CD4-positive, alpha-beta T cell treated with Interleukin-1 beta for 1 hour (primary cell): ENCODE results near the gene SLC29A1.
A peak's percentile ranks its signal among the peaks of the same experiment; 100 is the strongest.

Experiments
- DNase-seq, 2 donors: peaks; one replicate each; pipeline ENCODE4 v3.0.0-alpha.2; 2020 to 2022

The SLC29A1 gene

GRCh38 chr6:44237813-44238433 is 14.5 kb downstream of the SLC29A1 start:
- peak; percentile 82 for DNase-seq

- no peak for DNase-seq
Measured at GRCh38 chr6:44238687-44239350, 15.4 kb downstream of the SLC29A1 start.

- DNase-seq: no peak
Measured at GRCh38 chr6:44243345-44243744, 19.9 kb downstream of the SLC29A1 start.

- no peak for DNase-seq
Measured at GRCh38 chr6:44245391-44245911, 22.1 kb downstream of the SLC29A1 start.

GRCh38 chr6:44245912-44246662 is 22.7 kb downstream of the SLC29A1 start:
- peak; percentile 87 to 88 for DNase-seq

GRCh38 chr6:44246663-44247337 is 23.4 kb downstream of the SLC29A1 start, which contains the start of gene HSP90AB1:
HSP90AB1 (plus strand) TSS chr6:44247101; CDS start chr6:44248630, 1,529 bp downstream.
- DNase-seq: peak; percentile 98

GRCh38 chr6:44247338-44248302 is 24.2 kb downstream of the SLC29A1 start:
- DNase-seq: peak; percentile 88

GRCh38 chr6:44248579-44248978 is 25.2 kb downstream of the SLC29A1 start:
- DNase-seq: no peak

GRCh38 chr6:44249082-44249748 is 25.8 kb downstream of the SLC29A1 start:
- DNase-seq: no peak

GRCh38 chr6:44250067-44250717 is 26.8 kb downstream of the SLC29A1 start:
- no peak for DNase-seq

DNA sequence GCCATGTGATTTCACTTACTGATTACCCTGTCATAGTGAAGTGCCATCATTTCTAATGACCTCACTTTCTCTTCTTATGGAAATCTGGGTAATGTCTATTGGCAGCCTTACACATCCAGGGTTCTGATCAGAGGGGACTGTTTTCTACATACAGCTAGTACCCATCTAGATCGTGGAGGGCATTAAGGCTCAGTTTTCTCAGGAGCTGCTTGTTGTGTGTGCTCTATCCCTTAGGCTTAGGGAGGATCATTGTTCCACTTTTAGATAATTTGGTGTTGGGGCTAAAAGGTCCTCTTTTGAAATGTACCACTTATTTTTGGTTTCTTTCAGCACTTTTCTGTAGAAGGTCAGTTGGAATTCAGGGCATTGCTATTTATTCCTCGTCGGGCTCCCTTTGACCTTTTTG is 27.3 kb downstream of the SLC29A1 start:
- no peak for DNase-seq

- no peak for DNase-seq
Measured at GRCh38 chr6:44251576-44252524, 28.5 kb downstream of the SLC29A1 start.

- peak; percentile 62 to 73 for DNase-seq
Measured at GRCh38 chr6:44253307-44254101, 30.1 kb downstream of the SLC29A1 start.

DNA sequence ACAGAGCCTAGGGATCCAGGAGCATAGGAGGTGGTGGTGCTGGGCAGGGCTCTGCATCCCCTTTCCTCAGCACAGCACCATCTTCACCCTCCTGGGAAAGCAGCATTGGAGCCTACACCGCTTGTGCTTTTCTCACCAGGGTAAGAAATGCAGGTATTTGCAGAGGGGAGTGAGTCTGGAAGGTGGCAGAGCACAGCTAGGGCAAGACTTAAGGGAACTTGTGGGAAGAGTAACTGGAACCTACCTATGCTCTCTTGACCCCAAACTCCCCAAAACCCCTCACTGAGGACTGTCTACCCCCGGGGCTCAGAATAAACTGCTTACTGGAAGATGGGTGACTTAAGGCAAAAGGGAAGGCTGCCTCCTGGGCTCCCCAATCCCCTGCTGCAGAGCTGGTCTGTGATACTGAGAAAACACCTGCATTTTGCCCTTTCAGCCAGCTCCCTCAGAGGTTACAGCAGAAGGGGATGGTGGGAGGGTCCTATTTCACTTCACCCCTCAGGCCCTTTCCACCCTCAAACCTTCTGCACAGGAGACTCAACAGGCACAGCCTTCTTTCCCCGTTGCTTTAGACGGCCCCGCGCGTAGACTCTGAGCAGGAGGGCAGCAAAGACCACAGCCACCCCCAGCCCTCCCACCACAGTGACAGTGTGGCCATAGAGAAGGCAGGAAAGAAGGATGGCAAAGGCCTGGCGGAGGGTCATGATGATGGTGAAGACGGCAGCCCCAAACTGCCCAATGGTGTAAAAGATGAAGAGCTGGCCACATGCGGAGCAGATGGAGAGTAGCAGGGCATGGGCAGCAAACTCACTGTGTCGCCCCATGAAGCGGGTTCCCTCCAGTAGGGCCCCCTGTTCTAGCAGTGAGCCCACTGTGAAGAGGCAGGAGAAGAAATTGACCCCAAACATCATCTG is 31.1 kb downstream of the SLC29A1 start:
- DNase-seq: peak in 1 of 2 donors; percentile 37

GRCh38 chr6:44255105-44255808 is 31.9 kb downstream of the SLC29A1 start:
- peak in 1 of 2 donors; percentile 43 for DNase-seq

GRCh38 chr6:44255871-44256774 is 32.7 kb downstream of the SLC29A1 start:
- no peak for DNase-seq
